Activated T-cell treated with anti-CD3 and anti-CD28 coated beads for 24 hours (primary cell): ENCODE data around the gene STX1A.
A peak's percentile ranks its signal among the peaks of the same experiment; 100 is the strongest.

Source experiments
- DNase-seq: peaks from one replicate; pipeline ENCODE4 v3.0.0-alpha.2; 2020; ENCODE audit warnings: low read depth

Gene STX1A

GRCh38 chr7:73706126-73707044 lies 13.1 kb downstream of the STX1A start:
- DNase-seq, result peak; percentile 39

- no peak for DNase-seq
These were observed 13.9 kb downstream of the STX1A start for GRCh38 chr7:73705551-73705920.

DNA sequence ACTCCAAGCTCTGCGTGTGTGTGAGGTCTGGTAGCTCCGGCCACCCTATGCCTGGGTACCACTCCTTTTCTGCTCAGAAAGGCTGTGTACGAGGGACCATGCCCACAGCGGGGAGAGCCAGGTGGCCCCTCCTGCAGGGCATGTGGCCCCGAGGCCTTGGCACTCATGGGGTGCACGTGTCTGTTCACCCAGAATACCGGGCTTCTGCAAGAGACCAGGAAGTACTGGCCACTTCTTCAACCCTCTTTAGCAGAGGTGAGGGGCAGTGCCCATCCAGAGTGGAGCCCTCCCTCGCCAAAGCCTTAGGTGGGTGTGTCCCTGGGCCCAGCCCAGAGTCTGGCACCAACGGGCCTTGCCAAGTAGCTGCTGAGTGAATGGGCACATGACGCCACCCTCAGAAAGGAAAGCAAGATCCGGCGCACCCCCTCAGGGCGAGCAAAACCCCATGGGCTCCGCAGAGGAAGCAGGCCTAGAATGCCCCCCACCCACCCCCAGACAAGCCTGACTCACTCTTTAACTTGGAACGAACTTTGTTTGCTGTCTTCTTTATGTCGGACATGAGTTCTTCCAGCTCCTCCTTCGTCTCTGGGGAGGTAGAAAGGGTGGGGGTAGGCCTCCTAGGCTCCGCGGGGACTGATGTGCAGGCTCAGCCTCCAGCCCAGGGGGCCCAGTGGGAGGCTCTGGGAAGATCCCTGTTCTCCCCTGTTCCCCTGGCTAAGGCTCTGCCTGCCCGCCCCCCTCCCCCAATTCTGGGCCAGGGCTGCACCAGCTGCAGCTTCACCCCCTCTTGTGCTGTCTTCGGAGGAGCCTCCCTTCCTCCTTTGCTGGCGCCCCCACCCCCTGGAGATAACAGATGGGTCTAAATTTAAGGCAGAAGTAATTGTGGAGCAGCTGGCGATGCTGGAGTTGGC lies 14.6 kb downstream of the STX1A start:
- no peak for DNase-seq

- DNase-seq, result no peak
These were observed 15.5 kb downstream of the STX1A start for GRCh38 chr7:73703757-73704639.

- DNase-seq, result no peak
These were observed 16.2 kb downstream of the STX1A start for GRCh38 chr7:73703225-73703624.

- DNase-seq, result no peak
These were observed 16.8 kb downstream of the STX1A start for GRCh38 chr7:73702665-73703064.

- DNase-seq, result no peak
These were observed 17.2 kb downstream of the STX1A start for GRCh38 chr7:73702226-73702625.

DNA sequence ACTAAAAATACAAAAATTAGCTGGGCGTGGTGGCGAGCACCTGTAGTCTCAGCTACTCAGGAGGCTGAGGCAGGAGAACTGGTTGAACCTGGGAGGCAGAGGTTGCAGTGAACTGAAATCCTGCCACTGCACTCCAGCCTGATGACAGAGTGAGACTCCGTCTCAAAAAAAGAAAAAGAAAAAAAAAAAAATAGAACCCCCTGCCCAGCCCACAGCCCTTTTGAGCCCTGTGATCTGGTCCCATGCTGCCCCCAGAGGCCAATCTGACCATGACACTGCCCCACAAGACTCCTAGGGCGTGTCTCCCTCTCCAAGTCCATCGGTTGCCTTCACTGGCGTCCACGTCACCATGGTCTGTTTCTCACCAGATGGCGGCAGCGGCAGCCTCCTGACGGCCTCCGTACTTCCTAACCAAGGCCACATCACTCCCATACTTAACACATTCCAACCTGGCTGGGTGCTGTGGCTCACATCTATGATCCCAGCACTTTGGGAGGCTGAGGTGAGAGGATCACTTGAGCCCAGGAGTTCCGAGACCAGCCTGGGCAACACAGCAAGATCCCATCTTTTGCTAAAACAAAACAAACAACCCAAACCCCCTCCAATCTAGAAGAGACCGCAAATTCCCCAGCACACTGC lies 18.0 kb downstream of the STX1A start:
- no peak for DNase-seq

GRCh38 chr7:73700581-73701134 lies 18.8 kb downstream of the STX1A start:
- DNase-seq, result no peak

DNA sequence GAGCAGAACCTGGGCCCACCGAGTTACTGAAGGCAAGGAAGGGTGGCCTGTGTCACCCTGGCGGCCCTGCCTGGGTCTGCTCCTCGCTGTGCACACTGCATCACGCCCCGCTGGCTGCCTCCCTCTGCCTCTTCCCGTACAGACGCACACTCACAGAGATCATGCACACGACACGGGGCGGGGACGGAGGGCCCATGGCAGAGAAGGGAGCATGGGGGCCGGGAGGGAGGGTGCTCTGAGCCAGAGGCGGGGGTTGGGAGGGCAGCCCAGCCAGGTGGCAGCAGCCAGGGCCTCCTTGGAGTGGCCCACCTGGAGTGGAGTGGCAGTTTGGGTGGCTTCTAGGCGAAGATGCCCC lies 19.4 kb downstream of the STX1A start:
- no peak for DNase-seq

- no peak for DNase-seq
These were observed 19.9 kb downstream of the STX1A start for GRCh38 chr7:73699370-73700068.

- no peak for DNase-seq
These were observed 21.1 kb downstream of the STX1A start for GRCh38 chr7:73698410-73698809.

DNA sequence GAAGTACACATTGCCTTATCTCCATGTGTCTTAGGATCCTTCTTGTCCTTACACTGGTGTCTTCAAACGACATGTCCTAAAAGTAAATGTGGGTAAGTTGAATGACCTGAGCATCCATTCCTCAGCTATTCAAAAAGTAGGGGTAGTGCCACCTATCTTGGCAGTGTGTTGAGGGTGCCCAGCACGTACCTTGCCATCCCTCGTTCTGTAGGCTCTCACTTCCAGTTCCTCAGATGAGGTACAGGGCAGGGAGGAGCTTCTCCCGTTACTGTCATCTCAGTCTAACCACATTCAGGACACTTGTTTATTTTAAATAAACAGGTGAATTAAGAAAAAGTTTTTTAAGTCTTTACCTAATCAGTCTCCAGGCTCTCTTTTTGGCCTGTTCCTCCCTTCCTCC lies 23.1 kb downstream of the STX1A start:
- DNase-seq, result no peak

GRCh38 chr7:73690646-73691045 lies 28.8 kb downstream of the STX1A start:
- no peak for DNase-seq

DNA sequence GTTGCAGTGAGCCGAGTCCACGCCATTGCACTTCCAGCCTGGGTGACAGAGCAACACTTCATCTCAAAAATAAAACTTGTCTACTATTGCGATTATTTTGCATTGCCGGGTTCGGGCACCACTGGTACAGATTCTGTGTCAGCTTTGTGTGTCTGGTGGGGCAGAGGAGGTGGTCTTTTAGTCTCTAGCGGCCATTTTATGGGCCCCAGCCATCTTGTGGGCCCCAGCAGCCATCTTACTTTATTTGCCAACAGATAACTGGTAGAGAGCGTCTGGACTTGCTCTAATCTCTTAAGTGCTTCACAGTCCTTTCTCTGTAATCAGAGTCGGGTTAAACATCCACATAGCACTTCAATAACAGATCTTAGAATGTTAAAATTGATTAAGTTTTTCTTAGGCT lies 31.2 kb downstream of the STX1A start:
- DNase-seq, result no peak

DNA sequence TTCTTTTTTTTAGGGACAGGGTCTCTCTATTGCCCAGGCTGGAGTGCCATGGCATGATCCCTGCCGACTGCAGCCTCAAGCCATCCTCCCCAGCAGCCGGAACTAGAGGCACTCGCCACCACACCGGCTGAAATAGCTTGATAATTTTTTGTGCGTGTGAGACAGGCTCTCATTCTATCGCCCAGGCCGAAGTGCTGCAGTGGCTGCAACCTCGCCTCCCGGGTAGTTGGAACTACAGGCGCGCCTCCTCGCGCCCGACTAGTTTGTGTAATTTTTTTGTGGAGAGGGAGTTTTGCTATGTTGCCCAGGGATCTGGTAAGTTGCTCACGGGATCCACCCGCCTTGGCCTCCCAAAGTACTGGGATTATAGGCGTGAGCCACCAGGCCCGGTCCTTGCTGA lies 34.2 kb downstream of the STX1A start:
- no peak for DNase-seq

DNA sequence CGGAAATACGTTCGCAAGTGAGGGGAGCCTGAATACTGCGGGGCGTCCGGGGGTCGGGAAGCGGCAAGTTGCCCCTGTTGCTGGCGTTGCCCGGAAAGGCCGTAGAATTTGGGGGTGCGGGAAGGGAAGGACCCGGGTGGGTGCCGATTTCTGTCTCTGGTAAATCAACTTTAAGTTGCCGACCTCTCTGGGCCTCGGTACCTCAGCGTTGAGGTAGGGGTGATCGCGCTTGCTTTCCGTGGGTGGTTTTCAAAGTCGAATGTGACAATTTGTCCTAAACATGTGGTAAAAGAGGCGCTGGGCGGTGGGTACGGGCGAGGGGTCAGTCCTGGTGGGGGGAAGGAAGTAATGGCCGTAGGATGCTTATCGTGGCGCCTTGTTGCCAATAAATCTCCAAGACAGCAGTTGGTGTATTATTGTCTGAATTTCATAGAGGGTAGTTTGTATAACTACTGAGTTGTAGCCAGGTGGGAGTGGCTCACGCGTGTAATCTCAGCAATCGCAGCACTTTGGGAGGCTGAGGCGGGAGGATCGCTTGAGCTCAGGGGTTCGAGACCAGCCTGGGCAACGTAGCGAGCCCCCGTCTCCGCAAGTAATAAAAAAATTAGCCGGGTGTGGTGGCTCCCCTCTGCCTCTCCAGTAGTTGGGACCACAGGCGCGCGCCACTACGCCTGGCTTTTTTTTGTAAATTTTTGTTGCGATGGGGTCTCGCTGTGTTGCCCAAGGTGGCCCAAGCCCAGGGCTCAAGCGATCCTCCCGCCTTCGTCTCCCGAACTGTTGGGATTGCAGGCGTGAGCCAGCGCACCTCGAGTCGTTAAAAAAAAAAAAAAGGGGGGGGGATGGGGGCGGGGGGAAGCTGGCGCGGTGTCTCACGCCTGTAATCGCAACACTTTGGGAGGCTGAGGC lies 35.4 kb downstream of the STX1A start:
- no peak for DNase-seq

DNA sequence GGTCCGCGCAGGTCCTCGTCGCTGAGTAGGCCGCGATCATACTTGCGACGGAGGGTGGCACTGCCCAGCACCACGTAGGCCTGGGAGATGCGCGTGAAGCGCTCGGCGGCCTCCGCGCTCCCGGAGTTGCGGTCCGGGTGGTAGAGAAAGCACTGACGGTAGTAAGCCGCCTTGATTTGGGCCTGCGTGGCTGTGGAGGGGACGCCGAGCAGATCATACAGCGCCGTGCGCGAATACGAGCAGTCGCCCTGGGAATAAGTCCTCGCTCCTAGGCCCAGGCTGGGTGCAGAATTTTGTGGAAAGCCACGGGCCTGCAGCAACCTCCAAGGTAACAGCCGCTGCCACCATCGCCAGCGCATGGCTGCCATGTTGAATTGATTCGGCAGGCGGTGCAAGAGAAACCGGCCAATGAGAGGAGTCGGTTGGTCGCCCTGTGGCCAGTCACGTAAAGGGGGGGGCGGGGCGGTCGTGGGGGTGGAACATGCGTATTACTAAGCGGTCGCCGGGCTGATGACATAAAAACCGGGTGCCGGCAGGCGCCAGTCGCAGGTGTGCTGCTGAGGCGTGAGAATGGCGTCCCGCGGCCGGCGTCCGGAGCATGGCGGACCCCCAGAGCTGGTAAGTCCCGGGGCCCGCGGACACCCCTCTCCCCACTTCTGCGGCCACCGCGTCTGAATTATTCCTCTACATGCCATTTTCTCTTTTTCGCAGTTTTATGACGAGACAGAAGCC lies 36.2 kb downstream of the STX1A start, which contains the start of the genes BUD23 and DNAJC30:
BUD23 (plus strand) TSS at position 542 of the 732 bp plus-strand sequence; CDS start at position 571, 29 bp downstream.
DNAJC30 (minus strand) TSS at position 398 of the 732 bp plus-strand sequence; CDS start at position 368, 30 bp downstream.
- DNase-seq, result peak; percentile 96

DNA sequence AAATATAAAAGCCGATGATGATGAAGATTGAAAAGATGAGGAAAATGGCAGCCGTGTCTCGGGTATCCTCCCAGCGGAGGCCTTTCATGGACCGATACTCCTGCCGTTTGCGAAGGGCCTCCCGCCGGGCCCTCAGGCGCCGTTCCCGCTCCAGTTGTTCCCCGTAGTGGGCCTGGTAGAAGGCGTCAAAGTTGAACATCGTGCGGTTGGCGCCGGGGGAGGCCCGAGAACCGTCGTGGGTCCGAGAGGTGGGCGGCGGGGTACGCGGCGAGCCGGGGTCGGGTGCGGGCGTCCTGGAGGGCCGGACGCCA lies 36.8 kb downstream of the STX1A start:
- no peak for DNase-seq
